Lung (tissue), 12 donors: Measurements from ENCODE around the gene AARS1. TPM values are rescaled to one million over a fixed set of nuclear protein-coding genes. Genes with fewer than 3 reads are reported as not detected.

Source experiments
- ATAC-seq: fragments of 200-7000 bp; cut with Tn5 transposase; one replicate; pipeline ENCODE4 v1.9.1; 2020; ENCODE audit warnings: moderate number of reproducible peaks; ENCODE audit not compliant: insufficient read depth, low FRiP score
- DNase-seq, 3 donors: peaks; one replicate each; pipeline ENCODE4 v3.0.0-alpha.2; 2013 to 2017
- H3K27ac ChIP-seq, 2 donors: one replicate each; pipeline ENCODE4 v1.5.1; 2013; ENCODE audit warnings: mild to moderate bottlenecking in 2 of 2, moderate library complexity in 2 of 2, control low read depth in 1 of 2, inconsistent platforms in 1 of 2, low read depth in 1 of 2, low read length in 1 of 2
- H3K27me3 ChIP-seq, 3 donors: one replicate each; pipeline ENCODE4 v1.5.1; 2013; ENCODE audit warnings: low read length in 2 of 3; ENCODE audit not compliant: control insufficient read depth in 3 of 3, insufficient read depth in 3 of 3
- H3K36me3 ChIP-seq, 4 donors: one replicate each; pipeline ENCODE4 v1.5.1; 2013; ENCODE audit warnings: low read length in 4 of 4, mild to moderate bottlenecking in 1 of 4, moderate library complexity in 1 of 4; ENCODE audit not compliant: control insufficient read depth in 4 of 4, insufficient read depth in 4 of 4
- H3K4me1 ChIP-seq, 5 donors: one replicate each; pipeline ENCODE4 v1.5.1; 2013; ENCODE audit warnings: low read length in 5 of 5, mild to moderate bottlenecking in 2 of 5, moderate library complexity in 1 of 5; ENCODE audit not compliant: control insufficient read depth in 5 of 5, insufficient read depth in 5 of 5
- H3K4me3 ChIP-seq: one replicate; pipeline ENCODE4 v1.5.1; 2013; ENCODE audit warnings: mild to moderate bottlenecking, control low read depth, moderate library complexity
- H3K9ac ChIP-seq, 2 donors: one replicate each; pipeline ENCODE4 v1.5.1; 2013; ENCODE audit warnings: low read length in 2 of 2, control low read depth in 1 of 2; ENCODE audit not compliant: insufficient read depth in 1 of 2
- H3K9me3 ChIP-seq, 4 donors: one replicate each; pipeline ENCODE4 v1.5.1; 2013; ENCODE audit warnings: low read length in 3 of 4, mild to moderate bottlenecking in 1 of 4, moderate library complexity in 1 of 4; ENCODE audit not compliant: control insufficient read depth in 4 of 4, insufficient read depth in 3 of 4
- whole genome bisulfite sequencing, 2 donors: extraction: QIAGEN DNeasy Blood & Tissue Kit; methylation state at CpG; one replicate each; pipeline ENCODE4 v1.1.7; 2013; 5-methylcytosine and 5-hydroxymethylcytosine counted together
- polyA plus RNA-seq, 2 donors: library from polyadenylated mRNA; stranded (reverse); fragments of 200-250 nt; gene quantifications; one replicate each; pipeline ENCODE4 v1.2.1, GENCODE V29; 2013
- total RNA-seq, 2 donors: library from RNA; depleted of rRNA in 1 of 2; stranded (reverse); fragments of >200 nt in 1 of 2; gene quantifications; one replicate each; pipeline ENCODE4 v1.2.1, GENCODE V29; 2014 to 2021
- TF ChIP-seq, protein P1 (sequence below): IDR thresholded peaks from 2 replicates; pipeline ENCODE4 v1.5.1; 2012; ENCODE audit warnings: mild to moderate bottlenecking; ENCODE audit errors: control extremely low read depth, extremely low read depth
- donor health status: control.
- donor health status: control.
- donor health status: Bipolar disorder and iron deficiency.
- donor health status: healthy.
- donor health status: DM: yes; HTN: yes; CAD: no.

The AARS1 gene
- total and polyA plus RNA-seq, 4 donors, result 46.9 to 147 (median 67.5) TPM

DNA sequence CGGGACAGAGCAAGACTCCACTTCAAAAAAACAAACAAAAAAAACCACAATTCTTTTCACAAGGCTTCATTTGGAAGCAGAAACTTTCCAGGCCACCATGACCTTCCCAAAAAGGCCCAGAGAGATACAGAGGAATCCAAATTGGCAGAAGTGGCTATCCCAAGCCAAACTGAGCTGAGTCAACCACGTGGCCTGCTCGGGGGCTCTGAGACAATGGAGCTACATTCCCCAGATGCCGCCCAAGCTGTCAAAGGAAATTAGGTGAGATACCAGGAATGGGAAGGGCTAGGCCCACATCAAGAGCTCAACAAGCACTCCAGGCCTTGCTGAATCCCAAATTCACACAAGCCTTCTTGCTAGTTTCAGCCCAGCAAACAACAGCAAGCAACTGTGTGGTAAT, 31.9 kb downstream of the AARS1 start:
- Histone ChIP-seq H3K4me1 (no peaks in the 10 kb centered on the region), H3K9me3 (no peaks in the 10 kb centered on the region), H3K27me3 (no peaks in the 10 kb centered on the region), H3K36me3 (peaks cover 36 to 79% (median 48%) of the 10 kb centered on the region in 4 donors), H3K9ac (no peak overlapping the region), H3K27ac (no peak overlapping the region), H3K4me3 (no peak overlapping the region)
- ATAC-seq (no peak), DNase-seq (no peak)
- TF ChIP-seq, protein P1, sequence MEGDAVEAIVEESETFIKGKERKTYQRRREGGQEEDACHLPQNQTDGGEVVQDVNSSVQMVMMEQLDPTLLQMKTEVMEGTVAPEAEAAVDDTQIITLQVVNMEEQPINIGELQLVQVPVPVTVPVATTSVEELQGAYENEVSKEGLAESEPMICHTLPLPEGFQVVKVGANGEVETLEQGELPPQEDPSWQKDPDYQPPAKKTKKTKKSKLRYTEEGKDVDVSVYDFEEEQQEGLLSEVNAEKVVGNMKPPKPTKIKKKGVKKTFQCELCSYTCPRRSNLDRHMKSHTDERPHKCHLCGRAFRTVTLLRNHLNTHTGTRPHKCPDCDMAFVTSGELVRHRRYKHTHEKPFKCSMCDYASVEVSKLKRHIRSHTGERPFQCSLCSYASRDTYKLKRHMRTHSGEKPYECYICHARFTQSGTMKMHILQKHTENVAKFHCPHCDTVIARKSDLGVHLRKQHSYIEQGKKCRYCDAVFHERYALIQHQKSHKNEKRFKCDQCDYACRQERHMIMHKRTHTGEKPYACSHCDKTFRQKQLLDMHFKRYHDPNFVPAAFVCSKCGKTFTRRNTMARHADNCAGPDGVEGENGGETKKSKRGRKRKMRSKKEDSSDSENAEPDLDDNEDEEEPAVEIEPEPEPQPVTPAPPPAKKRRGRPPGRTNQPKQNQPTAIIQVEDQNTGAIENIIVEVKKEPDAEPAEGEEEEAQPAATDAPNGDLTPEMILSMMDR, result no peak
- 73 to 90% methylated on average over 4 of the region's 4 CpGs for WGBS, 2 donors

DNA sequence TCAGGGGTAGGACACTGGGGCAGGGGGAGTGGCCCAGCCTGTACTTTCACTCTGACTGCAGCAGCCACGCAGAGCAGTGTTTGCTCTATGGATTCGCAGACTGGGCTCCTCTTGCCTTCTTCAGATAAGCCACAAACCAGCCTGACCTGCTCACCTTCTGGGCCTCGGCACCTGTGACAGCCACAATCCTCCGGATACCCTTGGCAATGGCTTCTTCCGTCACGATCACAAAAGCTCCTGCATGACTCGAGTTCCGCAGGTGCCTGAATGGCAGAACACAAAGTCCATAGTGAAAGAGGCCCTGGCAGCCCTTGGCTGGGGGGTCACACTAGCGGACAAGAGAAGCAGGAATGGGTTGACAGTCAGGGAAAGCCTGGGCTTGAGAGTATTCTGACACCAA, 33.7 kb downstream of the AARS1 start:
- no peaks in the 10 kb centered on the region for H3K27me3 ChIP-seq
- ATAC-seq (no peak), DNase-seq (no peak)
- no peak overlapping the region for H3K4me3 ChIP-seq
- peaks cover 0 to 4% (median 0%) of the 10 kb centered on the region in 5 donors for H3K4me1 ChIP-seq
- H3K9ac ChIP-seq, result no peak overlapping the region
- WGBS, 2 donors, result 91 to 94% methylated on average over 9 of the region's 9 CpGs
- peaks cover 20 to 68% (median 39%) of the 10 kb centered on the region in 4 donors for H3K36me3 ChIP-seq
- TF ChIP-seq, protein P1, result no peak
- no peak overlapping the region for H3K27ac ChIP-seq
- H3K9me3 ChIP-seq, result no peaks in the 10 kb centered on the region

DNA sequence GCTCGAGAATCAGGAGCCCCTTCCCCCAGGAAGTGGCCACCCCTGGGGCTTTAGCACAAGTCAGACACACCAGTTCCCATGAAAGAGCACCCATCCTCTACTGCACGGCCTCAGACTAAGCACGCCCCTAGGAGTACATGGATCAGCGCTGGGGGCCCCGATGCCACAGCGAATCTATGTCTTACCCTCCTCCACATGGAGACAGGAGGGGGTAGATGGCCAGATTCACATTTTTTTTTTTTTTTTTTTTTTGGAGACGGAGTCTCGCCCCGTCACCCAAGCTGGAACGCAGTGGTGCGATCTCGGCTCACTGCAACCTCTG, 34.4 kb downstream of the AARS1 start:
- ATAC-seq (no peak), DNase-seq (no peak)
- H3K9me3 ChIP-seq, result no peaks in the 10 kb centered on the region
- H3K36me3 ChIP-seq, result peaks cover 16 to 61% (median 36%) of the 10 kb centered on the region in 4 donors
- 97 to 99% methylated on average over 12 of the region's 12 CpGs for WGBS, 2 donors
- no peak overlapping the region for H3K27ac ChIP-seq
- H3K4me3 ChIP-seq, result no peak overlapping the region
- peaks cover 0 to 9% (median 0%) of the 10 kb centered on the region in 5 donors for H3K4me1 ChIP-seq
- no peaks in the 10 kb centered on the region for H3K27me3 ChIP-seq
- H3K9ac ChIP-seq, result no peak overlapping the region
- TF ChIP-seq, protein P1, result no peak
